Stomach (tissue), 9 donors: ENCODE measurements around the gene S100A11. TPM values are rescaled to one million over a fixed set of nuclear protein-coding genes. Genes with fewer than 3 reads are reported as not detected.

ENCODE experiments used
- DNase-seq, 2 donors: peaks; one replicate each; pipeline versions ENCODE4 v3.0.0 to v3.0.0-alpha.2; 2013 to 2019
- H3K27ac ChIP-seq, 5 donors: fragments of 200-600 bp in 4 of 5; sonication (generic) in 4 of 5; one replicate each; pipeline ENCODE4 v1.5.1; 2013 to 2019; ENCODE audit warnings: mild to moderate bottlenecking in 1 of 5, moderate library complexity in 1 of 5
- H3K27me3 ChIP-seq, 3 donors: fragments of 200-600 bp; sonication (generic); one replicate each; pipeline ENCODE4 v1.5.1; 2017 to 2019; ENCODE audit warnings: mixed run types in 1 of 3
- H3K36me3 ChIP-seq, 4 donors: fragments of 200-600 bp; sonication (generic); 1 replicate in 3 of 4; 2 replicates in 1 of 4; pipeline ENCODE4 v1.5.1; 2016 to 2019
- H3K4me1 ChIP-seq, 4 donors: fragments of 200-600 bp; sonication (generic); one replicate each; pipeline ENCODE4 v1.5.1; 2016 to 2019
- H3K4me3 ChIP-seq, 4 donors: fragments of 200-600 bp; sonication (generic) in 3 of 4; one replicate each; pipeline ENCODE4 v1.5.1; 2016 to 2019; ENCODE audit warnings: mild to moderate bottlenecking in 1 of 4
- H3K9me3 ChIP-seq, 4 donors: fragments of 200-600 bp; sonication (generic); one replicate each; pipeline ENCODE4 v1.5.1; 2016 to 2019
- CTCF ChIP-seq, 7 experiments: fragments of 450-650 bp in 4 of 7; fragments of 200-600 bp in 3 of 7; sonication (generic) in 3 of 7; IDR thresholded peaks; one replicate each; pipeline ENCODE4 v1.5.1; 2016 to 2019; ENCODE audit warnings: antibody characterized with exemption in 7 of 7, control low read depth in 2 of 7, mild to moderate bottlenecking in 1 of 7
- EP300 ChIP-seq: sonication (generic); formaldehyde crosslinking; IDR thresholded peaks from one replicate; pipeline ENCODE4 v1.6.1; 2017; ENCODE audit warnings: antibody characterized with exemption
- POLR2A ChIP-seq, 4 donors: fragments of 450-650 bp; IDR thresholded peaks; one replicate each; pipeline ENCODE4 v1.6.1; 2016; ENCODE audit warnings: antibody characterized with exemption in 4 of 4, control low read depth in 2 of 4, mild to moderate bottlenecking in 1 of 4, moderate library complexity in 1 of 4
- POLR2AphosphoS5 ChIP-seq, 3 donors: sonication (generic); formaldehyde crosslinking; IDR thresholded peaks; one replicate each; pipeline ENCODE4 v1.6.1; 2016; ENCODE audit warnings: antibody characterized with exemption in 3 of 3
- WGBS, 5 donors: extraction: QIAGEN DNeasy Blood & Tissue Kit in 3 of 5; methylation state at CpG; one replicate each; pipeline versions ENCODE4 v1.1.5 to v1.1.7; 2013 to 2018; 5-methylcytosine and 5-hydroxymethylcytosine counted together
- intact Hi-C: fragments of 100-400 bp; cut with DNase I; formaldehyde crosslinking; loops from one replicate; pipeline ENCODE4 v1.15.1; 2023; ENCODE audit warnings: low total_unique reads
- polyA plus RNA-seq, 3 donors: library from polyadenylated mRNA; stranded (reverse); fragments of 200-250 nt; gene quantifications; one replicate each; pipeline ENCODE4 v1.2.3, GENCODE V29; 2013
- total RNA-seq, 5 donors: library from RNA; depleted of rRNA; stranded (reverse); fragments of >200 nt; gene quantifications; one replicate each; pipeline versions ENCODE4 v1.1.0 to v1.2.3, GENCODE V29; 2014 to 2016
- donor health status: healthy with polysubstance abuse.
- donor health status: Bipolar disorder and iron deficiency.
- donor health status: healthy.

Gene S100A11
- total and polyA plus RNA-seq, 8 donors = 9.8 to 3,881 (median 250) TPM

GRCh38 chr1:151995774-151996173 lies 41.0 kb downstream of the S100A11 start:
- Histone ChIP-seq H3K27ac (no peak overlapping the region), H3K4me1 (peaks cover 31 to 48% (median 36%) of the 10 kb centered on the region in 4 donors), H3K36me3 (no peaks in the 10 kb centered on the region), H3K9me3 (no peaks in the 10 kb centered on the region), H3K4me3 (no peak overlapping the region), H3K27me3 (peaks cover 0 to 9% (median 0%) of the 10 kb centered on the region in 3 donors)
- WGBS, 5 donors = 71 to 88% (median 75%) methylated on average over 2 of the region's 2 CpGs
- TF ChIP-seq EP300 (no peak), POLR2AphosphoS5 (IDR thresholded peaks at IDR 0.05) (no peak), POLR2A (IDR thresholded peaks at IDR 0.05) (no peak), CTCF (IDR thresholded peaks at IDR 0.05) (no peak)
- no peak for DNase-seq
- intact Hi-C loops = no loop called here

GRCh38 chr1:151994956-151995355 lies 41.8 kb downstream of the S100A11 start:
- Histone ChIP-seq H3K36me3 (no peaks in the 10 kb centered on the region), H3K9me3 (no peaks in the 10 kb centered on the region), H3K4me3 (no peak overlapping the region), H3K27ac (peak overlapping the region; percentile 25 to 98 (median 94)), H3K4me1 (peaks cover 40 to 52% (median 45%) of the 10 kb centered on the region in 4 donors), H3K27me3 (peaks cover 0 to 9% (median 0%) of the 10 kb centered on the region in 3 donors)
- TF ChIP-seq POLR2AphosphoS5 (IDR thresholded peaks at IDR 0.05) = peak in 1 of 3 donors; percentile 50
- TF ChIP-seq CTCF (IDR thresholded peaks at IDR 0.05) = no peak
- peak in 1 of 2 donors; percentile 37 for DNase-seq
- intact Hi-C loops = no loop called here
- 53 to 64% (median 61%) methylated on average over 6 of the region's 6 CpGs for WGBS, 5 donors

- 1 to 6% (median 2%) methylated on average over 25 to 69 of the region's 69 CpGs for WGBS, 5 donors
- Histone ChIP-seq H3K27ac (peak within 1 kb of the TSS; percentile 84 to 98 (median 94)), H3K4me1 (peaks cover 50 to 61% (median 55%) of the 10 kb centered on the region in 4 donors), H3K36me3 (no peaks in the 10 kb centered on the region), H3K27me3 (peaks cover 0 to 9% (median 0%) of the 10 kb centered on the region in 3 donors), H3K9me3 (no peaks in the 10 kb centered on the region), H3K4me3 (peak within 1 kb of the TSS; percentile 66 to 90 (median 80))
- intact Hi-C loops = no loop called here
- TF ChIP-seq POLR2AphosphoS5 (IDR thresholded peaks at IDR 0.05) (peak; percentile 30 to 93 (median 88)), POLR2A (IDR thresholded peaks at IDR 0.05) (peak in 1 of 4 donors; percentile 15), EP300 (no peak), CTCF (IDR thresholded peaks at IDR 0.05) (peak in 1 of 7 experiments; percentile 7)
- peak; percentile 79 to 95 for DNase-seq
These were observed 42.9 kb downstream of the S100A11 start, which contains the start of gene S100A10 for GRCh38 chr1:151993734-151994496. Gene S100A10, minus strand, starts transcription at chr1:151993859. Its CDS starts 7,629 bp downstream, at chr1:151986230.

GRCh38 chr1:151993084-151993733 lies 43.6 kb downstream of the S100A11 start:
- Histone ChIP-seq H3K4me1 (peaks cover 56 to 68% (median 62%) of the 10 kb centered on the region in 4 donors), H3K27me3 (peaks cover 0 to 9% (median 0%) of the 10 kb centered on the region in 3 donors), H3K4me3 (peak overlapping the region; percentile 66 to 90 (median 80)), H3K9me3 (no peaks in the 10 kb centered on the region), H3K27ac (peak overlapping the region; percentile 84 to 98 (median 94)), H3K36me3 (no peaks in the 10 kb centered on the region)
- TF ChIP-seq POLR2AphosphoS5 (IDR thresholded peaks at IDR 0.05) (no peak), CTCF (IDR thresholded peaks at IDR 0.05) (no peak), EP300 (no peak), POLR2A (IDR thresholded peaks at IDR 0.05) (no peak)
- 1 to 2% (median 1%) methylated on average over 39 to 50 of the region's 50 CpGs for WGBS, 5 donors
- intact Hi-C loops = no loop called here
- DNase-seq = peak; percentile 42 to 73
